Tibial nerve (tissue), 4 donors: ENCODE measurements around the gene UTS2B.

Experiments
- EP300 ChIP-seq, 2 donors: sonication (generic); formaldehyde crosslinking; IDR thresholded peaks; one replicate each; pipeline ENCODE4 v1.6.1; 2017; ENCODE audit warnings: antibody characterized with exemption in 2 of 2, mild to moderate bottlenecking in 1 of 2
- POLR2A ChIP-seq, 2 donors: fragments of 450-650 bp; IDR thresholded peaks; one replicate each; pipeline ENCODE4 v1.6.1; 2017; ENCODE audit warnings: antibody characterized with exemption in 2 of 2, mild to moderate bottlenecking in 2 of 2, moderate library complexity in 2 of 2
- TF ChIP-seq, protein P1 (sequence below), 5 experiments: fragments of 200-600 bp in 3 of 5; fragments of 450-650 bp in 2 of 5; sonication (generic) in 3 of 5; IDR thresholded peaks; one replicate each; pipeline ENCODE4 v1.5.1; 2016 to 2019; ENCODE audit warnings: antibody characterized with exemption in 5 of 5, mild to moderate bottlenecking in 3 of 5, moderate library complexity in 2 of 5

DNA sequence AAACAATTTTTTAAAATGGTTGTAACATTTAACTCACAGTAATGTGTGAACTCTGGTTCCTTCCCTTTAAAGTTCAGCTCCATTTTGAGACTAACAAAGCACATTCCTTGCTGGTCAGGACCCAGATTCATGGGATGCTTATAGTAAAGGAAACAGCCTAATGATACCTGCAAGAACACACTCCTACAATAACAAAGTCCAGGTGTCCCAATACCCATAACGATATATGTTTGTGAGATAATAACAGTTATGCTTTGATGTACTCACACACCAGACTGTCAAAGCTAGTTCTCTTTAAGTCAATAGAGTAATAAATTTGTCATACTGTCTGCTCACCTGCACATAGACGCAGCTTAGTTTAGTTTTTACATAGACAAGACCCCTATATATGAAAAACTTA lies 17.0 kb downstream of the UTS2B start:
- no peak for TF ChIP-seq POLR2A (IDR thresholded peaks at IDR 0.05)
- TF ChIP-seq, protein P1, sequence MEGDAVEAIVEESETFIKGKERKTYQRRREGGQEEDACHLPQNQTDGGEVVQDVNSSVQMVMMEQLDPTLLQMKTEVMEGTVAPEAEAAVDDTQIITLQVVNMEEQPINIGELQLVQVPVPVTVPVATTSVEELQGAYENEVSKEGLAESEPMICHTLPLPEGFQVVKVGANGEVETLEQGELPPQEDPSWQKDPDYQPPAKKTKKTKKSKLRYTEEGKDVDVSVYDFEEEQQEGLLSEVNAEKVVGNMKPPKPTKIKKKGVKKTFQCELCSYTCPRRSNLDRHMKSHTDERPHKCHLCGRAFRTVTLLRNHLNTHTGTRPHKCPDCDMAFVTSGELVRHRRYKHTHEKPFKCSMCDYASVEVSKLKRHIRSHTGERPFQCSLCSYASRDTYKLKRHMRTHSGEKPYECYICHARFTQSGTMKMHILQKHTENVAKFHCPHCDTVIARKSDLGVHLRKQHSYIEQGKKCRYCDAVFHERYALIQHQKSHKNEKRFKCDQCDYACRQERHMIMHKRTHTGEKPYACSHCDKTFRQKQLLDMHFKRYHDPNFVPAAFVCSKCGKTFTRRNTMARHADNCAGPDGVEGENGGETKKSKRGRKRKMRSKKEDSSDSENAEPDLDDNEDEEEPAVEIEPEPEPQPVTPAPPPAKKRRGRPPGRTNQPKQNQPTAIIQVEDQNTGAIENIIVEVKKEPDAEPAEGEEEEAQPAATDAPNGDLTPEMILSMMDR (IDR thresholded peaks at IDR 0.05): no peak
- no peak for TF ChIP-seq EP300 (IDR thresholded peaks at IDR 0.05)
